ENCODE data around the gene LMO3.

LMO3 gene

DNA sequence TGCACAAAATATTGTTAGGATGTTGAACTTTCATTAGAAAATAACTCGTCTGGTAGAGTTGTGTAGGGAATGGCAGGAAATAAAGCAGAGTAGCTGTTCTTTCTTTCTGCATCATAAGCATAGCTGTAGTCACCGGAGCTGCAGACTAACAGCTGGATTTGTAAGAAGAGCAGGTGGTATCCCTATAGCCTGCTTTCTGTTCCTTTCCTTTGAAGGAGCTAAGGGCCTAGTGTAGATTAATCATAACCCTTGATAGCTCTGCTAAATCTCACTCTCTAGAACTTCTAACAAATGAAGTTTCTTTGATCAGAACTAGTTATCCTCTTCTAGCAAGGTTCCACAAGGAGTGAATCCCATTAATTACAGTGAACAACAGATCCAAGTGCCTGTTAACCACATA, 3.5 kb downstream of the LMO3 start:
- FAIRE-seq: no peak

DNA sequence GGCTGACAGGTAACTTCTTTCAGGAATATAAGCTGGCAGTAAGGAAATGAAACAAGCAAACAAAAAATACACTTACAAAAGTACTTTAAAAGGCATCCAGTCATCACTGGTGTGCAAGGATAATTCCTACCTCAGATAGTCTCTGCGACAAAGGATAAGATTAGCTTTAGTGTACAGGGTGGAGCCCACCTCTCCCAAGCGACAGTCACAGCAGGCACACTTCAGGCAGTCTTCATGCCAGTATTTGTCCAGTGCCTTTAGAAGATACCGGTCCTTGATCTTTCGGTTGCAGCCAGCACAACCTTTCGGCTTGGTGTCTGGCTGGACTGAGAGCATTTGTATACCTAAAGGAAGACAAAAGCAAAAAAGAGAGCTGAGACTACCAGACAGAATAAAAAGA, 5.4 kb downstream of the LMO3 start:
- DNase-seq (ENCODE audit: insufficient read length, low spot score) (no peak), FAIRE-seq (no peak)

More for the DNA sequence above, 3.5 kb downstream of the LMO3 start:
- no peak for DNase-seq (ENCODE audit: insufficient read length, low spot score)

DNA sequence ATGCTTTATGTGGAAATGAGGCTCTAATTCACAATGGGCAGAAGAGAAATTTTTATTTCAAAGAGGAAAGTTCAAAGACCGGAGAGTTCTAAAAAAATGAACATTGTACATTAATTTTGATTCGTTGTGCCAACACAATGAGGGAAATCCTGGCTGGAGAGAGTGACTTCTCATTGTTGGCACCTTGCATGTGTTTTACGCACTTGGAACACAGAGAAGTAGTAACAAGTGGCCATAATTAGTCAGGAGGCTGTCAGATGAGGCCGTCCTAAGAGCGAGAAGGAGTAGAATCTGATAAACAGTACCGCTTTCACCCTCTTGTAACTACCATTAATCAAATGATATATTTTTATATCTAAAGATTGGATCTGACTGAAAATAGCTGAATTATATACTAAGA, 6.9 kb downstream of the LMO3 start:
- DNase-seq (ENCODE audit: insufficient read length, low spot score) (no peak), FAIRE-seq (no peak)

DNA sequence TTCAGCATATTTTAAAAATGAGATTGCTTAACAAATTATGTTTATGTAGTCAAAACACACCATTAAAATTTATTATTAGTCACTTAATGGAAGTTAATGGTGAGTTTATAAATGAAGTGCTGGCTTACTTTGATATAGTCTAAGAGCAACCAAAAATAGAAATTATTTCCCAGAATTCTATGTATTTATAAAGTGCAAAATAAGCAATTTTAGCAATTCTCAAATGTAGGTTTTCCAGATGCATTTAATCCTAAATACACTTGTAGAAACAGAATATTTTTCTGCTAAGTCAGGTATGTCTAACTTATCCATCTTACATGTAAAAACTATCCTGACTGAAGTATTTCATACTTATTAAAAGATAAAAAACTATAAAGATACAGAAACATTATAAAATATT, 11.2 kb downstream of the LMO3 start:
- FAIRE-seq: no peak

DNA sequence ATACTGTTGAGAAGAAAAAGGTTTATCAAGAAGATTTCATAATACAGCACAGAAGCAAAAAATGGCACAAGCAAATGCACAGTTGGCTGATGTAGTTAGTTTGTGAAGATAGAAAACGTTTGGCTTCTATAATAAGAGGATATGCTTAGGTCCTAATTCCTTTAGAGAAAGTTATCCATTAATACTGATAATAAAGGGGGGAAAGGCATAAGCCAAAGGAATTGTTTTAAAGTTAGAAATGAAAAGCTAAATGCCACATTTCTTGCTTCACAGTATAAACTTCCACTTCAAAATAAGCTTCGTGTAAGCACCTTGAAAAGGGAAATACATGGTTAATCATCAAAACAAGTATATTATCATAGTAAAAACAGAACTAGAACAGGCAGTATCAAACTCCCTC, 12.4 kb downstream of the LMO3 start:
- FAIRE-seq (no peak), DNase-seq (ENCODE audit: insufficient read length, low spot score) (no peak)

More for the DNA sequence above, 11.2 kb downstream of the LMO3 start:
- no peak for DNase-seq (ENCODE audit: insufficient read length, low spot score)

DNA sequence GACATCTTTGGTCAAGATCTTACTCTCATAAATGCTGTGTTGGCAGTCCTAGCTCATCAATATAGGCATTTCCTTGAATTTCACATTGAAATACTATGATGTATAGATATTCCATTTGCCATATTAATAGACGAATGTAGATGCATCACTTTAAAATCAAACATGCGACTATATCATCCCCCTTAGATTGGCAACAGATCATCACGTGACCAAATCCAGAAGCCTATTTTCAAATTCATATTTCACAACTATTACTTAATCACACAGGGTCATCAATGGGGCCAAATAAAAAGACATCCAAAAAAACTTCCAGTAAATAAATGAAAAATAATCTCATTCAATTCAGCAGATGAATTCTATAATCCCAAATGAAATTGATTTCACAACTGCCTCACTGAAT, 15.3 kb downstream of the LMO3 start:
- FAIRE-seq: no peak
- DNase-seq (ENCODE audit: insufficient read length, low spot score): no peak

DNA sequence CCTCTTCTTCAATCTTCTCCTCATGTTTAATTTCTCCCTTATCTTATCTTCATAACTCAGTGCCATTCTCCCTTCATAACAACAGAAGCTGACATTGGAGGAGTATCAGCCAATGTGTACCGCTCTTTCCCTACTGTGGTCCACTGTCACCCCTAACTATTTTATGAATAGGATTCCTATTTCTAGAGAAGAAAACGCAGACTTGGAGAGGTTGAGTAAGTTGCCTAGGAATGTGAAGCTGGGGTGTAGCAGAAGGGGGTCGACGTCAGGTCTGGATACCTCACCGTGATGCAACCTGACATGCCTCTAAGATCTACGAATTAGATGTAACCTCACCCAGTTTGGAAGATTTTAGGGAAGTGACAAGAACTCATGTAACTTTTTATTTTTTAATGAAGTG, 17.1 kb downstream of the LMO3 start:
- FAIRE-seq: no peak
- no peak for DNase-seq (ENCODE audit: insufficient read length, low spot score)

DNA sequence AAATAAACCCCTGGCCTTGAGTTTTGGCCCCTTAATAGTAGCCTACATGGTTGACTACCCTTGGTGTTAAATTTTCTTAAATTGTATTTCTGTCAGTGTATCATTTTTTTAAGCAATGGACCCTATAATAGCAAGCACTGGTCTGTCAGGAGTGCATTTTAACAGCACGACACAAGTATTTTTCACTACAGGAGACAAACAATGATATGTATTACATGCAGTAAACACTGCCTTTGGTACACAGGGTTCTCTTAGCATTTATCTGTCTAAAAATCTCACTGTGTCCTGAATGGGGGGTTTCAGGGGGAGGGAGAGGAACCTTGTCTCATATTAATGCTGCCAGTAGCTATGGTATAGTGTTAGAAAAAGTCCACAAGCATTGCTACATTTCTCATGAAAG, 18.4 kb downstream of the LMO3 start:
- DNase-seq (ENCODE audit: insufficient read length, low spot score) (no peak), FAIRE-seq (no peak)

DNA sequence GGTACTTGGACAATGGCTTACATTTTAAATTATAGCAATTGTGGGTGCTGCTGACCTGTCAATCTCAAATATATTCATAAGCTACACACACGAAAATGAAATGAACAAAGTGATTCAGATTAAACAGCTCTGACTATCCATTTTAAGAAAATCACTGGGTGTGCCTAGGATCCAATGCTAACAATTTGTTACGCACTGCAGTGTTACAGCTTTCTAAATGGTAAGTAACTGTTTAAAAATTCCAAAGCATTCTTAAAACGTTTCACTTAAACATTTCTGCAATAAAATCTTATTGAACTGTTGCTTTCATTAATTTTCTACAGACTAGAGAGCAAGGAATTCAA, 18.9 kb downstream of the LMO3 start:
- FAIRE-seq (no peak), DNase-seq (ENCODE audit: insufficient read length, low spot score) (no peak)

DNA sequence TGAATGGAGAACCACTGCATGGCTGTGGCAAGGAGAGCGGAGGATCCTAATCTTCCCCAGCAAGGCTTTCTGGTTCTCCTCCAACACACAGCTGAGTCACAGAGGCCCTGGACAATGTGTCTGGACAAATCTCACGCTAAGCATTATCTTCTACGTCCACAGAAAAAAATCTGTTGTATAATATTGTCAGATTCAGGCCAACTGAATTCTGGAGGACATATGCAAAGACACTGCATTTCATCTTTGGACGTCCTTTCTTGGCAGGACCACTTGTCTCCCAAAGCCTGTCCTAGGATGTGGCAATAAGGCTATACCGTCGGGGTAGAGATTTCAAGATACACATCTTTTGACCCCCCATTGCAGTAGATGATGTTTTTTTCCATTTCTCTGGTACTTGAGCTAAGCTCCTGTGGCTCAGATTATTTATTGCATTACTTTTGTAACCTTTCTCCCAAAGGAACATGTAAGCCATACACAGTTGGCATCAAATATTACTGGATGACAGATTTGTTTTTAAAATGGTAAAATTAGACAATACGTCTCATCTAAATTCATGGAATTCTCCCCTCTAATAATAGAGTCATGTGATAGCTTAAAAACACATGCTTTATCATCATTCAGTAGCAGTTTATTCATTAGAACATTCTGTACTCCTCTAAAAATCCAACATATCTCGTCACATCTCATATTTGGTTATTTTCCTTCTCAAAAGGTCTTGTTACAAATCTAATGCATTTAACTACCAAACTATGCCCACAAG, 19.4 kb downstream of the LMO3 start:
- FAIRE-seq (no peak), DNase-seq (ENCODE audit: insufficient read length, low spot score) (no peak)

DNA sequence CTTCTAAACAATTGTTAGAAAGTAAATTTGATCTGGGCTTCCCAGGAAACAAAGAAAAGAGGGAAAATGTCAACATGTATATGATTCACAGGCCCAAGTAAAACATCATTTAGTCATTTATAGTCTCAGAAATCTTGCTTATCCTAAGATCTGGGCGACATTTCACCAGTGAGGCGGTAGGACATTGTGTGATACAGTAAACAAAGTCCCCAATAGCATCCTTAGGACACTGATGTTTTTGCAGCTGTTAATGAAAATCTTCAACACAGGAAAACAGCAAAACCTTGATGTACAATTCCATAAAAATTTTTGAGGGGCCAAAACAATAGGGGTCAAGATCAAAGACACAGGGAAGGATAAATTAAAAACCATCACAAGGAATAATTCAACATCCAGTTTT, 20.2 kb downstream of the LMO3 start:
- FAIRE-seq: no peak
- DNase-seq (ENCODE audit: insufficient read length, low spot score): no peak

DNA sequence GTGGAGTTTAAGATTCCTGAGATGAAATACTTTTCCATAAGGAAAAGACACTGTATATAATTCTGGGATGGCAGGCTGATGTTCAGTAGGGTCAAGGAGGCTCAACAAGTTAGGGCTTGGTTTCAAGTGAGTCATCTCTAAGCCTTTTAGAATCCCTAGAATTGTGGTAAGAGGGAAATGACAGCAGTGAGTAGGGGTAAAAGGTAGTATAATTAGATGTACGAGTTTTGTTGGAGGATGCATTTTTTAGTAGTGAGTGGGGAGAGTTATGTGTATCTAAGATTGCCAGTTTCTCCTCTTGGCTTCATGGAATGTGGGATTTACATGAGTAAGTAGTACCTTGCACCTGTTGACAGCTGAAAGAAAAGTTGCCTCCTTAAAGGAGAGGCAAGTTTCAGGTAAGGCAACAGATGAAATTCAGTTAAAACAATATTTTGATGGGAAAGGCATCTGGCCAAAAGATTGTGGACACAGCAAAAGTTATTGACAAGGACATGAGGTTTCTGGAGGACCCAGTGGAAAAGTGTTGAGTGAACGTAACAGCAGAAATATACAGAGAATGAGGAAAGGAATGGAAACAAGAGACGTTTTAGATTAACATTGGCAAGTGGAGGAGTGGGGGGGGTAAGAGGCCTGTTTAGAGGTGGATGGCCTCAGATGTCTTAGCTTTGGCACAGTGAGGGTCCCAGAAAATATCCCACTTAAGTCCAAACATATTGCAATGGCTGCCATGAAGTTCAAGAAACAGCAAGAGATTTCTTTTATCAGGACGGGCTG, 21.8 kb downstream of the LMO3 start:
- DNase-seq (ENCODE audit: insufficient read length, low spot score): no peak
- no peak for FAIRE-seq

DNA sequence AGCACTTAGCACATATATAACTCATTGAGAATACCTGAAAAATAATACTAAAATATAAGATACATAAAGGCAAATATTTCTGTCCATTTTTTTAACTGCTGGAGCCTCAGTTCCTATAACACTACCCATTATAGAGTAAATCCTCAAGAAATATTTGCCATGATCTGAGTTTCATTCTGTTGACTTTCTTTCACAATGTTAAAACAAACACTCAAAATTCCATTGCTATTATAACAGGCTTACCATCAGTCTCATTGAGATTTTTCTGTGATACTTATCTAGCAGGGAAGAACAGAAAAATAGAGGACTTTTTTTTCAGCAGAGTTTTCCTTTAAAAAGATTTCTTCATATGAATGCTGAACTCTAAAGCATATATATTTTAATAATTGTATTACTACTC, 24.5 kb downstream of the LMO3 start:
- no peak for DNase-seq (ENCODE audit: insufficient read length, low spot score)
- peak; percentile 44 for FAIRE-seq

DNA sequence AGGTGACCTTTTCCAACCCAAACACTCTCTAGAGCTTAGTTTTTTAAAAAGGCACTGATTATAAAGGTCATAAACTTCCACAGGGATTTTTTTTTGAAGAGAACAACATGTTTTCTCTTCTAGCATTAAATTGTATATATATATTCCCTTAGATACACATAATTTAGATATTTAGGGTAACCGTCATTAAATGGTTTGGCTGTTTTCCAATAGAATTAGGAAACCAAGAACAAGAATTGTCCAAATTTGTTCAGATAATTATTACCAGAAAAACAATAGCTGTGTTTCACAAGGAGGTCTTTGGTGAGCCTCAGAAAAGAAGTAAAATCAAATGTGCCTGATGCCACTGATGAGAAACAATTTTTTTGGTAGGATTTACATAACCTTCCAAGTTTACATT, 26.9 kb downstream of the LMO3 start:
- FAIRE-seq: no peak
- DNase-seq (ENCODE audit: insufficient read length, low spot score): no peak

DNA sequence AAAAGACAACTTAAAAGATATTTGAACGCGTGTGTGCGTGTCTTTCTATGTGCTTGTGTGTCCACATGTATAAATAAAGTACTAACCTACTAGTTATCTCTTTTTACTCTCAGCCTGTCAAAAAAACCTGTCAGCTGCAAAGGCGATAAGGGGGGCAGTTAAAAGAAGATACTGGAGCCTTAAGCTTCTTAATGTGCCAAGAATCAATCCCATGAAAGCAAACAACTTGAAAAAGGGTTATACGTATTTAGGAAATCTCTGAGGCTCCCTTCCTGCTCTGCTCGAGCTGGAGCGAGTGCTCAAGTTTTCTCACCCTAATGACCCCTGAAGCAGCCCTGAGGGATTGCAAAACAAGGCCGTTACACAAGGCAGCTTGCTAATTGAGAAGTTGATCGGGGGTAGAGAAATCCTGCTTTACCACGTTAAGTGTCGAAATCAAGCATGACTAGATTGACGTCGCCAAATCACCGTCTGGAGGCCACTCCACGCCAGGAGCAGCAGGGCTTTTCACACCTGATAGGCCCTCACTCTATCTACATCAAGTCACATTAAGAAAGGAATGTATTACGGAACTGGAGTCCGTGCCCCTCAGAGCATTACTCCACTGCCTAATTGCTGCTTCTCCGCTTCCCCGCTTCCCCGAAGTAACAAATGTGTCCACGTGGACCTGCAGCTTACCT, 32.4 kb downstream of the LMO3 start:
- FAIRE-seq (no peak), DNase-seq (ENCODE audit: insufficient read length, low spot score) (no peak)

DNA sequence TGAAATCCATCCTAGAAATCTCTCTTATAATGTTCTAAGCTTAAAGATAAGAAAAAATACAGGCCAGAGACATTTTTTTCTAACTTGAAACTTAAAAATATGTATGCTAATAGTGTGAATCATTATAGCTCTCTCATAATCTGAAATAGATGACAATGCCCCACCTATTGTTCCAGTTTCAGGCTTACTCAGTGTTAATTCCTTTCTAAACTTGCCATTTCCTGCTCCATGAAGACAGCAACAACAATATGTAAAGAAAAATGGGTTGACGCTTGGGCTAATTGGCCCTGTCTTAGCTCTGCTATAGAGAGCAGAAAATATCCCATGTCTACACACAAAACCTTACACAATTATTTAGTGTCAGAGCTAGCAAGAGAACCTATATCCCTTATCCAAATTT, 37.1 kb downstream of the LMO3 start:
- FAIRE-seq: no peak
- no peak for DNase-seq (ENCODE audit: insufficient read length, low spot score)

DNA sequence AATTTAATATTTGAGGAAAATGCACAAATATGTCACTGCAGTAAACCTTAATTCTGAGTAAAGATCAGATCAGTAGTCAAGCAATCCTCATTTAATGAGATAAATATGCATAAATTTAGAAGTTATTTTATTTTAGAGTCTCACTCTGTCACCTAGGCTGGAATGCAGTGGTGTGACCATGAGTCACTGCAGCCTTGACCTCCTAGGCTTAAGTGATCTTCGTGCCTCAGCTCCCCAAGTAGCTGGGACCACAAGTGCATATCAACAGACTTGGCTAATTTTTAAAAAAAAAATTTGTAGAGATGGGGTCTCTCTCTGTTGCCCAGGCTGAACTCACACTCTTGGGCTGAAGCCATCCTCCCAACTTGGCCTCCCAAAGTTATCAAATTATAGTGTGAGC, 41.3 kb downstream of the LMO3 start:
- DNase-seq (ENCODE audit: insufficient read length, low spot score) (no peak), FAIRE-seq (no peak)

DNA sequence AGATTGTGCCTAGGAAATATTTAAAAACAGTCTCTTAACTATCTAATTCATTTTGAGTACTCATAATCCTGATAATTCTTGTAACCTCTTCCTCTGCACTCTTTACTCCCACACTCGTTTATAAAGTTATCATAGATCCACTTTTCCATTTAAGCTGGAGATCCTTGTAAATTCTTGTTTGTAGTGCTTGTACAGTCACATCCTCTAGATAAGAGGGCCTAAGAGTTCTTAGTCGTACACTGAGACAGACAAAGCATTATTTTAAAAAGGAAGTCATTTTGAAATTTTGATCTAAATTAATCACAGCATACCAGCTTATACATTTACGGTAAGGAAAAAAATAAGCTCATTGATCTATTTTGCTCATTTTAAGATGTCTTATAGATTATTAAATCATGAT, 42.5 kb downstream of the LMO3 start:
- FAIRE-seq (no peak), DNase-seq (ENCODE audit: insufficient read length, low spot score) (no peak)

DNA sequence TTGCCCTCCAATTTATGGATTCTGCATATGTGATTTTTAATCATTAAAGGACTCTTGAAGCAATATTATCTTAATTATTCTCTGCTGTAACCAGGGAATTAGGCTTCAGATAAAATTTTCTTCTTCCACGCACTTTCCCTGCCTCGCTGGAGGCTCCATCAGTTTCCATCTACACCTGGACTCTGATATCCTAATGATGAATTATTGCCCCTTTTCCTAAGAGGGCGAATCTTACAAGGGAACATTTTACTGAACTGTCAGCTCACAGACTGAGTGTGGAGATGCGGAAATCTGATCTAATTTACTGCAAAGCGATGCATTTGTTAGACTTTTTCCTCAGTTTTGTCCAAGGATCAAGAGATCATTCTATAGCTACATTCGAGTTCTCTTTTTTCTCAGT, 43.0 kb downstream of the LMO3 start:
- no peak for DNase-seq (ENCODE audit: insufficient read length, low spot score)
- no peak for FAIRE-seq

DNA sequence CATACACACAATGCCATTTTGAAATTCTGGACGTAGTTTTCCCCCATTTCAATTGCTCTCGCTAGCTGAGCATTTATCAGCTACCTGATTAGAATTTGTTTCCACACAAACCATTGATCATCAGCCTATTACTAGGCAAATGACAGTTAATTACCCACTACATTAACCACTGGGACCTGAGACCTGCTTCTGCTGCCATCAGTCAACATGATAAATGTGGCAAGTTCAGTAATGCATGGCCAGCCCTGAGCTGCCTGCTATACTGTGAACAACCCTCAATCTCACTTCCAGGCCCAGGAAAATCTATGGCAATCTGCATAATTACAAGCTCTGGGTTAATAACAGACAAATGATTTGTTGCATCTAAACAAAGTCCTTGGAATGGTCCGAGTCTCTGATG, 43.5 kb downstream of the LMO3 start:
- FAIRE-seq: no peak

DNA sequence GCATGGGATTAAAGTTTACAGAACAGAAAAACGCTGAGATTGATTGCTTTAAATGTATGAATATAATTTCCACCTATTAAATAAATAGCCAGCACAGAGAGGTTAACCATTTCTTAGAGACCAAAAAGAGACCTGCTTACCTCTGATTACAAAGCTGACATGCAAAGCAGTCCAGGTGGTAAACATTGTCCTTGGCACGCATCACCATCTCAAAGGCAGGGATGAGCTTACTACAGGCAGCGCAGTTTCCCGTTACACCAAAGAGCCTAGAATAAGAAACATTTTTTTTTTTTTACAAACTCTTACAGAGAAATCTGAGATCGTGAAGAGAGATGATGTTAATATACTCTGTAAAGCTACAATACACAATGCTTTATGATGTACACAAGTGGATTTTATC, 45.7 kb downstream of the LMO3 start:
- FAIRE-seq (no peak), DNase-seq (ENCODE audit: insufficient read length, low spot score) (no peak)

More for the DNA sequence above, 43.5 kb downstream of the LMO3 start:
- DNase-seq (ENCODE audit: insufficient read length, low spot score): no peak

DNA sequence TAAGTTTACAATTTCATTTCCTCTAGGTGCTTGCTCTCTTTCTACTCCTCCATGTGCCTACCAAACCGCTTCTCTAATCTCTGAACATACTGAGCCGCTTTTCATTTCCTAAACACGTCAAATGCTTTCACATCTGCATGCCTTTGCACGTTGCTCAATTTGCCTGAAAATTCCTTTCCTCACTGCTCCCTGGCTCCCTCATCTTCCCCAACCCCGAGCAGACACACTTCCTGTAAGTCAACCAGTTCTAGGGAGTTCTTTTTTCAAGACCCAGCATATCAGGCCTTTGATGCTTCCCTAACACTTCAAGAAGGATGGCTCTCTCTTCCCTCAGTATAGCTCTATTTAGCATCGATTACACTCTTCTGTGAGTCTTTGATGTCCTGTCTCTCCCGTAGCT, 50.3 kb downstream of the LMO3 start:
- DNase-seq (ENCODE audit: insufficient read length, low spot score) (no peak), FAIRE-seq (no peak)
